GM18951 (cell line): ENCODE results near the gene NR5A1.

Source experiments
- POLR2A ChIP-seq: IDR thresholded peaks from 4 replicates; pipeline ENCODE4 v1.6.1; 2011; ENCODE audit warnings: mild to moderate bottlenecking; ENCODE audit not compliant: insufficient read length, insufficient read depth; ENCODE audit errors: extremely low read depth
- in situ Hi-C: fragments of 300-500 bp; cut with MboI; formaldehyde crosslinking; loops from one replicate; pipeline ENCODE4 v1.12.0; 2022; ENCODE audit warnings: low sequenced_read_pairs, mixed read lengths, inconsistent platforms; ENCODE audit not compliant: unreplicated experiment

Gene NR5A1

GRCh38 chr9:124450931-124451661 is 56.1 kb downstream of the NR5A1 start:
- TF ChIP-seq POLR2A, result no peak
- in situ Hi-C loops, result no loop called here

- no peak for TF ChIP-seq POLR2A
- in situ Hi-C loops, result no loop called here
Measured at GRCh38 chr9:124450241-124450924, 56.8 kb downstream of the NR5A1 start, which contains the start of gene ADGRD2. Gene ADGRD2 (plus strand): TSS chr9:124450451. CDS start chr9:124451667, 1,216 bp downstream.

GRCh38 chr9:124449381-124450151 is 57.6 kb downstream of the NR5A1 start:
- in situ Hi-C loops, result no loop called here
- no peak for TF ChIP-seq POLR2A

GRCh38 chr9:124448019-124448418 is 59.2 kb downstream of the NR5A1 start:
- in situ Hi-C loops, result no loop called here
- TF ChIP-seq POLR2A, result no peak

- in situ Hi-C loops, result no loop called here
- TF ChIP-seq POLR2A, result no peak
Measured at GRCh38 chr9:124447297-124447661, 59.9 kb downstream of the NR5A1 start.

- in situ Hi-C loops, result no loop called here
- no peak for TF ChIP-seq POLR2A
Measured at GRCh38 chr9:124444166-124444565, 63.0 kb downstream of the NR5A1 start.

GRCh38 chr9:124443625-124444024 is 63.6 kb downstream of the NR5A1 start:
- in situ Hi-C loops, result no loop called here
- no peak for TF ChIP-seq POLR2A

GRCh38 chr9:124442826-124443225 is 64.4 kb downstream of the NR5A1 start:
- in situ Hi-C loops, result no loop called here
- no peak for TF ChIP-seq POLR2A

GRCh38 chr9:124442379-124442778 is 64.8 kb downstream of the NR5A1 start:
- no peak for TF ChIP-seq POLR2A
- in situ Hi-C loops, result no loop called here

GRCh38 chr9:124441291-124441690 is 65.9 kb downstream of the NR5A1 start:
- in situ Hi-C loops, result no loop called here
- TF ChIP-seq POLR2A, result no peak

GRCh38 chr9:124440786-124441185 is 66.4 kb downstream of the NR5A1 start:
- in situ Hi-C loops, result no loop called here
- no peak for TF ChIP-seq POLR2A

GRCh38 chr9:124439686-124440243 is 67.4 kb downstream of the NR5A1 start:
- in situ Hi-C loops, result no loop called here
- TF ChIP-seq POLR2A, result no peak

- no peak for TF ChIP-seq POLR2A
Measured at GRCh38 chr9:124439086-124439485, 68.1 kb downstream of the NR5A1 start.

More at GRCh38 chr9:124439086-124439485, 68.1 kb downstream of the NR5A1 start:
- in situ Hi-C loops, result no loop called here
